Amniotic epithelial cell (primary cell): ENCODE data around the gene GC.
"Not testable (repeated sequence)": the region's sequence is repeated elsewhere in the genome, so short reads cannot be mapped to it uniquely, and the experiment has no call there.

ENCODE experiments used
- DNase-seq: peaks from one replicate; pipeline ENCODE4 v3.0.0-alpha.2; 2010; ENCODE audit warnings: low read depth

Gene GC

GRCh38 chr4:71783972-71784371, at the start of gene GC:
TSS of gene GC (minus strand) at chr4:71784079. CDS start at chr4:71784018, 61 bp downstream.
- DNase-seq: no peak

- no peak for DNase-seq
Measured at GRCh38 chr4:71833232-71833900, 49.5 kb upstream of the GC start.

GRCh38 chr4:71832049-71832448, 48.2 kb upstream of the GC start:
- DNase-seq: no peak

- no peak for DNase-seq
Measured at GRCh38 chr4:71830497-71831190, 46.8 kb upstream of the GC start.

GRCh38 chr4:71828470-71828869, 44.6 kb upstream of the GC start:
- no peak for DNase-seq

- no peak for DNase-seq
Measured at GRCh38 chr4:71827826-71828225, 43.9 kb upstream of the GC start.

GRCh38 chr4:71816676-71817303, 32.9 kb upstream of the GC start:
- no peak for DNase-seq

GRCh38 chr4:71814433-71814832, 30.6 kb upstream of the GC start:
- peak; percentile 2 for DNase-seq

- not testable (repeated sequence) for DNase-seq
Measured at GRCh38 chr4:71809805-71810204, 25.9 kb upstream of the GC start.

GRCh38 chr4:71807469-71807868, 23.6 kb upstream of the GC start:
- DNase-seq: no peak

GRCh38 chr4:71805230-71805629, 21.4 kb upstream of the GC start:
- not testable (repeated sequence) for DNase-seq

GRCh38 chr4:71804017-71804697, 20.3 kb upstream of the GC start:
- DNase-seq: not testable (repeated sequence)

GRCh38 chr4:71785959-71786358, 2.1 kb upstream of the GC start:
- peak; percentile 32 for DNase-seq

- no peak for DNase-seq
Measured at GRCh38 chr4:71784569-71785197, 804 bp upstream of the GC start.

GRCh38 chr4:71777891-71778290, 6.0 kb downstream of the GC start:
- DNase-seq: no peak

- DNase-seq: no peak
Measured at GRCh38 chr4:71775449-71775848, 8.4 kb downstream of the GC start.

- no peak for DNase-seq
Measured at GRCh38 chr4:71774136-71774535, 9.7 kb downstream of the GC start.

- DNase-seq: peak; percentile 13
Measured at GRCh38 chr4:71773004-71773403, 10.9 kb downstream of the GC start.

GRCh38 chr4:71772592-71772991, 11.3 kb downstream of the GC start:
- DNase-seq: no peak

GRCh38 chr4:71771613-71772012, 12.3 kb downstream of the GC start:
- no peak for DNase-seq

GRCh38 chr4:71769434-71769833, 14.4 kb downstream of the GC start:
- DNase-seq: no peak

GRCh38 chr4:71768123-71768522, 15.8 kb downstream of the GC start:
- DNase-seq: no peak
